ENCODE measurements around the gene ELMO1. TPM values are rescaled to one million over a fixed set of nuclear protein-coding genes. Genes with fewer than 3 reads are reported as not detected.

The ELMO1 gene
- total and polyA plus RNA-seq, 2 of the 13 experiments (the other 11 are each of a cell fraction or from before 2014, with no cell fraction given): 0.11 to 0.17 TPM

GRCh38 chr7:36971515-36972139, 477.0 kb downstream of the ELMO1 start (continued):
- TF ChIP-seq NR2F6 (IDR thresholded peaks at IDR 0.05) (peak; percentile 98), NR2F6 (CRISPR knock-in tag; IDR thresholded peaks at IDR 0.05) (peak; percentile 94), ZNF124 (CRISPR knock-in tag; IDR thresholded peaks at IDR 0.05) (peak; percentile 45; the same call in 1 of the 2 replicates), CEBPG (CRISPR knock-in tag; IDR thresholded peaks at IDR 0.05) (peak; percentile 87), ZNF205 (CRISPR knock-in tag; IDR thresholded peaks at IDR 0.05) (peak; percentile 43), SKI (IDR thresholded peaks at IDR 0.05; ENCODE audit: partially characterized antibody) (peak; percentile 91), ZNF546 (CRISPR knock-in tag; conservative IDR thresholded peaks at IDR 0.05) (no peak), HOXD1 (CRISPR knock-in tag; IDR thresholded peaks at IDR 0.05) (peak; percentile 97), MIER3 (CRISPR knock-in tag; IDR thresholded peaks at IDR 0.05; ENCODE audit: borderline replicate concordance) (peak; percentile 75; the same call in 1 of the 2 replicates), NPAS2 (CRISPR knock-in tag; IDR thresholded peaks at IDR 0.05; ENCODE audit: borderline replicate concordance) (no peak), TSC22D2 (CRISPR knock-in tag; IDR thresholded peaks at IDR 0.05; ENCODE audit: borderline replicate concordance) (no peak), ZNF792 (CRISPR knock-in tag; IDR thresholded peaks at IDR 0.05) (0 out of 2 replicates have a peak, but pooled peaks have one; percentile 40), ATF7 (IDR thresholded peaks at IDR 0.05) (peak; percentile 35; the same call in 1 of the 2 replicates), ATF7 (CRISPR knock-in tag; IDR thresholded peaks at IDR 0.05) (peak; percentile 52; the same call in 1 of the 2 replicates), YEATS2 (CRISPR knock-in tag; IDR thresholded peaks at IDR 0.05; ENCODE audit: borderline replicate concordance) (0 out of 2 replicates have a peak, but pooled peaks have one; percentile 11), REST (IDR thresholded peaks at IDR 0.05; ENCODE audit: borderline replicate concordance in 1 of 2, low read depth in 1 of 2, low read length in 2 of 2) (peak in 1 of 2 experiments; percentile 80; a peak in 2 of 4 replicates), ZNF501 (CRISPR knock-in tag; IDR thresholded peaks at IDR 0.05) (peak; percentile 38; the same call in 1 of the 2 replicates), TFAP4 (IDR thresholded peaks at IDR 0.05; ENCODE audit: borderline replicate concordance, low read depth) (peak; percentile 100)
- TF ChIP-seq, protein P1, sequence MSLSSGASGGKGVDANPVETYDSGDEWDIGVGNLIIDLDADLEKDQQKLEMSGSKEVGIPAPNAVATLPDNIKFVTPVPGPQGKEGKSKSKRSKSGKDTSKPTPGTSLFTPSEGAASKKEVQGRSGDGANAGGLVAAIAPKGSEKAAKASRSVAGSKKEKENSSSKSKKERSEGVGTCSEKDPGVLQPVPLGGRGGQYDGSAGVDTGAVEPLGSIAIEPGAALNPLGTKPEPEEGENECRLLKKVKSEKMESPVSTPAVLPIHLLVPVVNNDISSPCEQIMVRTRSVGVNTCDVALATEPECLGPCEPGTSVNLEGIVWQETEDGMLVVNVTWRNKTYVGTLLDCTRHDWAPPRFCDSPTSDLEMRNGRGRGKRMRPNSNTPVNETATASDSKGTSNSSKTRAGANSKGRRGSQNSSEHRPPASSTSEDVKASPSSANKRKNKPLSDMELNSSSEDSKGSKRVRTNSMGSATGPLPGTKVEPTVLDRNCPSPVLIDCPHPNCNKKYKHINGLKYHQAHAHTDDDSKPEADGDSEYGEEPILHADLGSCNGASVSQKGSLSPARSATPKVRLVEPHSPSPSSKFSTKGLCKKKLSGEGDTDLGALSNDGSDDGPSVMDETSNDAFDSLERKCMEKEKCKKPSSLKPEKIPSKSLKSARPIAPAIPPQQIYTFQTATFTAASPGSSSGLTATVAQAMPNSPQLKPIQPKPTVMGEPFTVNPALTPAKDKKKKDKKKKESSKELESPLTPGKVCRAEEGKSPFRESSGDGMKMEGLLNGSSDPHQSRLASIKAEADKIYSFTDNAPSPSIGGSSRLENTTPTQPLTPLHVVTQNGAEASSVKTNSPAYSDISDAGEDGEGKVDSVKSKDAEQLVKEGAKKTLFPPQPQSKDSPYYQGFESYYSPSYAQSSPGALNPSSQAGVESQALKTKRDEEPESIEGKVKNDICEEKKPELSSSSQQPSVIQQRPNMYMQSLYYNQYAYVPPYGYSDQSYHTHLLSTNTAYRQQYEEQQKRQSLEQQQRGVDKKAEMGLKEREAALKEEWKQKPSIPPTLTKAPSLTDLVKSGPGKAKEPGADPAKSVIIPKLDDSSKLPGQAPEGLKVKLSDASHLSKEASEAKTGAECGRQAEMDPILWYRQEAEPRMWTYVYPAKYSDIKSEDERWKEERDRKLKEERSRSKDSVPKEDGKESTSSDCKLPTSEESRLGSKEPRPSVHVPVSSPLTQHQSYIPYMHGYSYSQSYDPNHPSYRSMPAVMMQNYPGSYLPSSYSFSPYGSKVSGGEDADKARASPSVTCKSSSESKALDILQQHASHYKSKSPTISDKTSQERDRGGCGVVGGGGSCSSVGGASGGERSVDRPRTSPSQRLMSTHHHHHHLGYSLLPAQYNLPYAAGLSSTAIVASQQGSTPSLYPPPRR (CRISPR knock-in tag; IDR thresholded peaks at IDR 0.05; ENCODE audit: borderline replicate concordance): peak; percentile 99
- TF ChIP-seq, protein P2, sequence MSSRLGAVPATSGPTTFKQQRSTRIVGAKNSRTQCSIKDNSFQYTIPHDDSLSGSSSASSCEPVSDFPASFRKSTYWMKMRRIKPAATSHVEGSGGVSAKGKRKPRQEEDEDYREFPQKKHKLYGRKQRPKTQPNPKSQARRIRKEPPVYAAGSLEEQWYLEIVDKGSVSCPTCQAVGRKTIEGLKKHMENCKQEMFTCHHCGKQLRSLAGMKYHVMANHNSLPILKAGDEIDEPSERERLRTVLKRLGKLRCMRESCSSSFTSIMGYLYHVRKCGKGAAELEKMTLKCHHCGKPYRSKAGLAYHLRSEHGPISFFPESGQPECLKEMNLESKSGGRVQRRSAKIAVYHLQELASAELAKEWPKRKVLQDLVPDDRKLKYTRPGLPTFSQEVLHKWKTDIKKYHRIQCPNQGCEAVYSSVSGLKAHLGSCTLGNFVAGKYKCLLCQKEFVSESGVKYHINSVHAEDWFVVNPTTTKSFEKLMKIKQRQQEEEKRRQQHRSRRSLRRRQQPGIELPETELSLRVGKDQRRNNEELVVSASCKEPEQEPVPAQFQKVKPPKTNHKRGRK (CRISPR knock-in tag; IDR thresholded peaks at IDR 0.05): no peak

Measured in HepG2 (cell line).